HepG2 (cell line): ENCODE measurements around the gene SPAG6. TPM values are rescaled to one million over a fixed set of nuclear protein-coding genes. Genes with fewer than 3 reads are reported as not detected.

Source experiments
- ATAC-seq: fragments of 200-7000 bp; cut with Tn5 transposase; 3 replicates; pipeline ENCODE4 v1.9.1; 2020; ENCODE audit warnings: mild to moderate bottlenecking, moderate library complexity
- BruUV-seq: library from RNA; stranded (reverse); fragments of 400-500 nt; replicated peaks from 2 replicates; lab custom pipeline; 2021; lab: Mats Ljungman, UMichigan
- CTCF ChIA-PET: fragments of 300-600 bp; formaldehyde crosslinking; extraction: SDS; loops from one replicate; lab custom pipeline; 2021; ENCODE audit warnings: low total read pairs, inconsistent platforms, low intra/inter-chr PET ratio; lab: Yijun Ruan, JAX
- POLR2A ChIA-PET: fragments of 350-600 bp; sonication (Branson Sonifier 250); formaldehyde crosslinking; loops from one replicate; lab custom pipeline; 2020; ENCODE audit warnings: antibody characterized with exemption, inconsistent platforms; lab: Yijun Ruan, JAX
- DNase-seq: peaks from one replicate; pipeline ENCODE4 v3.0.0-alpha.2; 2015; ENCODE audit warnings: low spot score
- FAIRE-seq: peaks from 3 replicates; lab custom pipeline; 2011; peaks lifted over from hg19 to GRCh38; lab: Jason Lieb, UNC
- H2AFZ ChIP-seq: one replicate; pipeline ENCODE4 v1.6.1; 2011; ENCODE audit warnings: low read length, inconsistent platforms
- H3K27ac ChIP-seq: fragments of 300-600 bp; 3 replicates; pipeline ENCODE4 v1.8.0; 2011; ENCODE audit warnings: mixed run types, mild to moderate bottlenecking, mixed read lengths, low read length, inconsistent platforms; ENCODE audit not compliant: insufficient read depth; ENCODE audit errors: extremely low read length
- H3K27me3 ChIP-seq, 2 experiments: fragments of 200-600 bp in 1 of 2; 2 replicates in 1 of 2; 3 replicates in 1 of 2; pipeline versions ENCODE4 v1.6.0 to v1.8.0; 2011; ENCODE audit warnings: low read length in 2 of 2, mild to moderate bottlenecking in 2 of 2, moderate library complexity in 2 of 2, inconsistent platforms in 1 of 2; ENCODE audit not compliant: insufficient read depth in 2 of 2, control insufficient read depth in 1 of 2
- H3K36me3 ChIP-seq, 2 experiments: fragments of 200-600 bp in 1 of 2; replicated peaks in 1 of 2; 2 replicates in 1 of 2; 3 replicates in 1 of 2; pipeline versions ENCODE4 v1.5.1 to v1.8.0; 2011; ENCODE audit warnings: low read length in 2 of 2, inconsistent platforms in 1 of 2; ENCODE audit not compliant: insufficient read depth in 2 of 2, control insufficient read depth in 1 of 2
- H3K4me1 ChIP-seq: 2 replicates; pipeline ENCODE4 v1.5.1; 2012; ENCODE audit warnings: low read length, inconsistent platforms; ENCODE audit not compliant: insufficient read depth
- H3K4me2 ChIP-seq: 2 replicates; pipeline ENCODE4 v1.6.0; 2011; ENCODE audit warnings: low read depth, low read length, inconsistent platforms
- H3K4me3 ChIP-seq, 3 experiments: fragments of 200-600 bp in 1 of 3; sonication (generic), shearing (Covaris generic) in 1 of 3; replicated peaks in 1 of 3; 2 replicates each; pipeline ENCODE4 v1.5.1; 2011 to 2016; ENCODE audit warnings: low read length in 3 of 3, inconsistent platforms in 2 of 3, low read depth in 2 of 3, mild to moderate bottlenecking in 2 of 3, control low read depth in 1 of 3, mixed read lengths in 1 of 3; ENCODE audit not compliant: insufficient read depth in 1 of 3
- H3K79me2 ChIP-seq: one replicate; pipeline ENCODE4 v1.6.1; 2011; ENCODE audit warnings: low read length, inconsistent platforms; ENCODE audit not compliant: insufficient read depth
- H3K9ac ChIP-seq: 2 replicates; pipeline ENCODE4 v1.6.0; 2011; ENCODE audit warnings: mild to moderate bottlenecking, low read depth, low read length, inconsistent platforms; ENCODE audit not compliant: insufficient read depth
- H3K9me3 ChIP-seq: 2 replicates; pipeline ENCODE4 v1.5.1; 2012; ENCODE audit warnings: mild to moderate bottlenecking, low read length
- H4K20me1 ChIP-seq: 2 replicates; pipeline ENCODE4 v1.6.0; 2011; ENCODE audit warnings: inconsistent platforms, mild to moderate bottlenecking, low read length, moderate library complexity; ENCODE audit not compliant: insufficient read depth
- ARNT ChIP-seq: fragments of 450-650 bp; IDR thresholded peaks from 2 replicates; pipeline ENCODE4 v1.6.1; 2017
- CBX2 ChIP-seq, 2 experiments: fragments of 200-600 bp in 1 of 2; sonication (generic); formaldehyde crosslinking in 1 of 2; IDR thresholded peaks; 2 replicates each; pipeline versions ENCODE4 v1.7.0 to v1.8.1; 2018 to 2022; ENCODE audit warnings: low read depth in 2 of 2, low read length in 1 of 2, mild to moderate bottlenecking in 1 of 2, missing genetic modification reagents in 1 of 2
- DRAP1 ChIP-seq: IDR thresholded peaks from 2 replicates; pipeline ENCODE4 v1.6.1; 2016; ENCODE audit warnings: missing genetic modification reagents, missing compliant biosample characterization
- EZH2 ChIP-seq: conservative IDR thresholded peaks from 2 replicates; pipeline ENCODE4 v1.6.1; 2012; ENCODE audit warnings: mild to moderate bottlenecking, low read depth, low read length, moderate library complexity
- FOXP1 ChIP-seq, 2 experiments: fragments of 450-650 bp in 1 of 2; IDR thresholded peaks; 2 replicates each; pipeline ENCODE4 v1.6.1; 2017 to 2018; ENCODE audit warnings: antibody characterized with exemption in 1 of 2
- MTF2 ChIP-seq: sonication (generic); formaldehyde crosslinking; IDR thresholded peaks from 2 replicates; pipeline ENCODE4 v1.5.0; 2020; ENCODE audit warnings: missing genetic modification reagents, borderline replicate concordance
- NRL ChIP-seq: sonication (generic); formaldehyde crosslinking; IDR thresholded peaks from 2 replicates; pipeline ENCODE4 v1.5.0; 2020; ENCODE audit warnings: missing genetic modification reagents, mild to moderate bottlenecking, moderate library complexity, borderline replicate concordance
- PHF8 ChIP-seq: sonication (generic); formaldehyde crosslinking; IDR thresholded peaks from 2 replicates; pipeline ENCODE4 v1.5.0; 2020; ENCODE audit warnings: missing genetic modification reagents
- SAP130 ChIP-seq: IDR thresholded peaks from 2 replicates; pipeline ENCODE4 v1.6.1; 2016; ENCODE audit warnings: low read depth
- SMAD9 ChIP-seq: sonication (generic); formaldehyde crosslinking; IDR thresholded peaks from 2 replicates; pipeline ENCODE4 v1.5.1; 2020; ENCODE audit warnings: mild to moderate bottlenecking, missing genetic modification reagents
- SPEN ChIP-seq: sonication (generic); formaldehyde crosslinking; IDR thresholded peaks from 2 replicates; pipeline ENCODE4 v1.5.1; 2020; ENCODE audit warnings: low read depth, mild to moderate bottlenecking, missing genetic modification reagents
- TAF1 ChIP-seq: sonication (generic); formaldehyde crosslinking; IDR thresholded peaks from 2 replicates; pipeline ENCODE4 v1.4.0; 2020; ENCODE audit warnings: missing genetic modification reagents
- TBX2 ChIP-seq: sonication (generic); formaldehyde crosslinking; IDR thresholded peaks from 2 replicates; pipeline ENCODE4 v1.5.0; 2020; ENCODE audit warnings: missing genetic modification reagents, mild to moderate bottlenecking, borderline replicate concordance
- ZNF207 ChIP-seq: fragments of 450-650 bp; IDR thresholded peaks from 2 replicates; pipeline ENCODE4 v1.6.1; 2016; ENCODE audit warnings: antibody characterized with exemption, borderline replicate concordance
- ZNF263 ChIP-seq: sonication (generic); formaldehyde crosslinking; IDR thresholded peaks from 2 replicates; pipeline ENCODE4 v1.4.0; 2020; ENCODE audit warnings: missing genetic modification reagents
- ZNF280B ChIP-seq: sonication (generic); formaldehyde crosslinking; IDR thresholded peaks from 2 replicates; pipeline ENCODE4 v1.5.0; 2020; ENCODE audit warnings: missing genetic modification reagents, mild to moderate bottlenecking, borderline replicate concordance
- ZNF563 ChIP-seq: sonication (generic); formaldehyde crosslinking; IDR thresholded peaks from 2 replicates; pipeline ENCODE4 v1.8.0; 2022; ENCODE audit warnings: mild to moderate bottlenecking, moderate library complexity, missing genetic modification reagents
- ZNF660 ChIP-seq: sonication (generic); formaldehyde crosslinking; IDR thresholded peaks from 2 replicates; pipeline ENCODE4 v1.5.1; 2020; ENCODE audit warnings: mild to moderate bottlenecking, low read depth, missing genetic modification reagents, borderline replicate concordance
- ZNF841 ChIP-seq: sonication (generic); formaldehyde crosslinking; IDR thresholded peaks from 2 replicates; pipeline ENCODE4 v1.8.1; 2023; ENCODE audit warnings: missing genetic modification reagents, borderline replicate concordance
- WGBS: methylation state at CpG from one replicate; pipeline ENCODE4 v1.1.6; 2017; ENCODE audit warnings: low lambda C conversion rate; 5-methylcytosine and 5-hydroxymethylcytosine counted together
- in situ Hi-C: cut with HindIII; loops from 2 replicates; pipeline ENCODE4 v1.10.0; 2017; ENCODE audit warnings: low pct_unique_long_range_greater_than_20kb; ENCODE audit not compliant: extremely low pct_ligation_motif_present
- intact Hi-C: fragments of 100-400 bp; cut with micrococcal nuclease; formaldehyde crosslinking; loops from one replicate; pipeline ENCODE4 v1.10.0; 2022; ENCODE audit not compliant: unreplicated experiment
- polyA plus RNA-seq, 8 experiments: library from polyadenylated mRNA; depleted of rRNA in 3 of 8; stranded (reverse) in 7 of 8; unstranded in 1 of 8; fragments of >200 nt; fragmentation: Illumina TruSeq in 4 of 8; extraction: Trizol in 4 of 8; gene quantifications; 2 replicates each; pipeline versions ENCODE4 v1.2.1 to v1.2.3, GENCODE V29; 2011 to 2016; ENCODE audit warnings: low read depth in 4 of 8, missing spikeins in 1 of 8, mixed read lengths in 1 of 8; ENCODE audit not compliant: insufficient read depth in 1 of 8
- total RNA-seq, 5 experiments: library from RNA; depleted of rRNA; stranded (reverse); fragments of >200 nt; fragmentation: Illumina TruSeq; extraction: Trizol; gene quantifications; 2 replicates each; pipeline ENCODE4 v1.2.3, GENCODE V29; 2016; ENCODE audit warnings: low read depth in 1 of 5

Gene SPAG6
- total and polyA plus RNA-seq, 2 of the 13 experiments (the other 11 are each of a cell fraction or from before 2014, with no cell fraction given): not detected

- TF ChIP-seq ZNF280B (CRISPR knock-in tag): no peak
- TF ChIP-seq TBX2 (CRISPR knock-in tag): 0 out of 2 replicates have a peak, but pooled peaks have one; percentile 15
- TF ChIP-seq ZNF207: no peak
- no peak for TF ChIP-seq SPEN
- no peak for TF ChIP-seq FOXP1 (IDR thresholded peaks at IDR 0.05)
- no peak for TF ChIP-seq FOXP1 (CRISPR knock-in tag; IDR thresholded peaks at IDR 0.05)
- 0 out of 2 replicates have a peak, but pooled peaks have one; percentile 31 for TF ChIP-seq ZNF563 (CRISPR knock-in tag)
- TF ChIP-seq PHF8 (CRISPR knock-in tag): peak; percentile 73
- TF ChIP-seq, all 625 proteins: peak for 55
Observed at GRCh38 chr10:22321156-22321923, 24.0 kb upstream of the SPAG6 start (continued).

GRCh38 chr10:22321924-22322640, 23.2 kb upstream of the SPAG6 start:
- FAIRE-seq: no peak
- ChIA-PET CTCF (no interaction called here), POLR2A (interaction anchor here (2.0 kb wide), 1 partner anchor 18 kb away, joined by 9 read pairs; no protein-coding TSS in a partner anchor)
- Histone ChIP-seq H3K27me3 (peaks cover 0 to 7% of the 10 kb centered on the region in 2 experiments; a peak in 2 of 5 replicates), H2AFZ (no peak overlapping the region), H3K36me3 (no peaks in the 10 kb centered on the region), H4K20me1 (peaks cover 32% of the 10 kb centered on the region), H3K4me3 (peak overlapping the region; percentile 78 to 88 (median 81)), H3K9me3 (no peaks in the 10 kb centered on the region), H3K27ac (no peak overlapping the region), H3K79me2 (peaks cover 40% of the 10 kb centered on the region), H3K9ac (peak overlapping the region; percentile 69), H3K4me2 (peak overlapping the region; percentile 96), H3K4me1 (peaks cover 65% of the 10 kb centered on the region)
- no peak for ATAC-seq
- DNase-seq: no peak
- TF ChIP-seq EZH2: peak; percentile 100
- no peak for TF ChIP-seq SMAD9
- no peak for TF ChIP-seq DRAP1 (CRISPR knock-in tag)
- TF ChIP-seq MTF2 (CRISPR knock-in tag): 0 out of 2 replicates have a peak, but pooled peaks have one; percentile 16
- TF ChIP-seq SAP130 (CRISPR knock-in tag): 0 out of 2 replicates have a peak, but pooled peaks have one; percentile 22
- peak; percentile 77; the same call in 1 of the 2 replicates for TF ChIP-seq CBX2 (IDR thresholded peaks at IDR 0.05; ENCODE audit: low read depth, low read length)
- TF ChIP-seq CBX2 (CRISPR knock-in tag; IDR thresholded peaks at IDR 0.05; ENCODE audit: low read depth): no peak
- TF ChIP-seq ZNF263 (CRISPR knock-in tag): peak; percentile 65; the same call in 1 of the 2 replicates
- no peak for TF ChIP-seq ARNT
- TF ChIP-seq NRL (CRISPR knock-in tag): no peak
- no peak for TF ChIP-seq ZNF660 (CRISPR knock-in tag)
- TF ChIP-seq TAF1 (CRISPR knock-in tag): no peak
- TF ChIP-seq ZNF841 (CRISPR knock-in tag): no peak
- BruUV-seq: no TSS peak
- 5% methylated on average over 14 of the region's 57 CpGs for WGBS
- intact Hi-C loops: loop anchor here (5.0 to 10.0 kb wide), 3 partner anchors 193 to 665 kb away; no protein-coding TSS in a partner anchor
- in situ Hi-C loops: loop anchor here (25.0 kb wide), 2 partner anchors 390 to 810 kb away; partner anchors contain the start of gene PIP4K2A
